Smooth muscle cell (in vitro differentiated cells): ENCODE measurements around the gene UQCR11. TPM values are rescaled to one million over a fixed set of nuclear protein-coding genes. Genes with fewer than 3 reads are reported as not detected.

Experiments used
- DNase-seq: peaks from one replicate; lab custom pipeline; 2025; ENCODE audit not compliant: unreplicated experiment; lab: John Stamatoyannopoulos, UW
- H2AFZ ChIP-seq: fragments of 200-600 bp; sonication (generic); 2 replicates; pipeline ENCODE4 v1.6.0; 2016; ENCODE audit warnings: antibody characterized with exemption, low read depth, mild to moderate bottlenecking
- H3F3A ChIP-seq: fragments of 200-600 bp; sonication (generic); 2 replicates; pipeline ENCODE4 v1.6.0; 2017; ENCODE audit warnings: antibody characterized with exemption, low read depth
- H3K27ac ChIP-seq: fragments of 200-600 bp; sonication (generic); 2 replicates; pipeline ENCODE4 v1.5.1; 2016; ENCODE audit warnings: low read depth, mild to moderate bottlenecking
- H3K27me3 ChIP-seq: fragments of 200-600 bp; sonication (generic); 2 replicates; pipeline ENCODE4 v1.6.1; 2016; ENCODE audit warnings: low read depth, mild to moderate bottlenecking
- H3K36me3 ChIP-seq: fragments of 200-600 bp; sonication (generic); 2 replicates; pipeline ENCODE4 v1.5.1; 2016; ENCODE audit warnings: low read depth
- H3K4me1 ChIP-seq: fragments of 200-600 bp; sonication (generic); 2 replicates; pipeline ENCODE4 v1.5.1; 2016; ENCODE audit warnings: low read depth
- H3K4me2 ChIP-seq: fragments of 200-600 bp; sonication (generic); 2 replicates; pipeline ENCODE4 v1.6.0; 2016; ENCODE audit warnings: mild to moderate bottlenecking
- H3K4me3 ChIP-seq: fragments of 200-600 bp; sonication (generic); 2 replicates; pipeline ENCODE4 v1.5.1; 2016; ENCODE audit warnings: mild to moderate bottlenecking
- H3K79me2 ChIP-seq: fragments of 200-600 bp; sonication (generic); 2 replicates; pipeline ENCODE4 v1.6.0; 2016; ENCODE audit warnings: low read depth, mild to moderate bottlenecking
- H3K9ac ChIP-seq: fragments of 200-600 bp; sonication (generic); 2 replicates; pipeline ENCODE4 v1.6.0; 2016; ENCODE audit warnings: low read depth
- H3K9me3 ChIP-seq: fragments of 200-600 bp; sonication (generic); replicated peaks from 2 replicates; pipeline ENCODE4 v1.5.1; 2016; ENCODE audit warnings: low read depth
- H4K20me1 ChIP-seq: fragments of 200-600 bp; sonication (generic); 2 replicates; pipeline ENCODE4 v1.6.0; 2016; ENCODE audit warnings: low read depth
- WGBS: methylation state at CpG from one replicate; pipeline ENCODE4 v1.1.7; 2016; ENCODE audit warnings: low lambda C conversion rate; 5-methylcytosine and 5-hydroxymethylcytosine counted together
- polyA plus RNA-seq: library from polyadenylated mRNA; unstranded; fragments of >200 nt; fragmentation: Nextera tagmentation; extraction: Ambion mirVana; gene quantifications from 2 replicates; pipeline ENCODE4 v1.2.1, GENCODE V29; 2016
- total RNA-seq: library from RNA; depleted of rRNA; stranded (reverse); fragments of >200 nt; gene quantifications from 2 replicates; pipeline ENCODE4 v1.2.3, GENCODE V29; 2014
- TF ChIP-seq, protein P1 (sequence below): fragments of 200-600 bp; sonication (generic); IDR thresholded peaks from 2 replicates; pipeline ENCODE4 v1.5.1; 2017; ENCODE audit warnings: borderline replicate concordance, mild to moderate bottlenecking, antibody characterized with exemption; ENCODE audit not compliant: insufficient read depth, poor library complexity, severe bottlenecking

Gene UQCR11
- total and polyA plus RNA-seq, 2 experiments from 2014 or later, result 32.3 to 592 TPM

DNA sequence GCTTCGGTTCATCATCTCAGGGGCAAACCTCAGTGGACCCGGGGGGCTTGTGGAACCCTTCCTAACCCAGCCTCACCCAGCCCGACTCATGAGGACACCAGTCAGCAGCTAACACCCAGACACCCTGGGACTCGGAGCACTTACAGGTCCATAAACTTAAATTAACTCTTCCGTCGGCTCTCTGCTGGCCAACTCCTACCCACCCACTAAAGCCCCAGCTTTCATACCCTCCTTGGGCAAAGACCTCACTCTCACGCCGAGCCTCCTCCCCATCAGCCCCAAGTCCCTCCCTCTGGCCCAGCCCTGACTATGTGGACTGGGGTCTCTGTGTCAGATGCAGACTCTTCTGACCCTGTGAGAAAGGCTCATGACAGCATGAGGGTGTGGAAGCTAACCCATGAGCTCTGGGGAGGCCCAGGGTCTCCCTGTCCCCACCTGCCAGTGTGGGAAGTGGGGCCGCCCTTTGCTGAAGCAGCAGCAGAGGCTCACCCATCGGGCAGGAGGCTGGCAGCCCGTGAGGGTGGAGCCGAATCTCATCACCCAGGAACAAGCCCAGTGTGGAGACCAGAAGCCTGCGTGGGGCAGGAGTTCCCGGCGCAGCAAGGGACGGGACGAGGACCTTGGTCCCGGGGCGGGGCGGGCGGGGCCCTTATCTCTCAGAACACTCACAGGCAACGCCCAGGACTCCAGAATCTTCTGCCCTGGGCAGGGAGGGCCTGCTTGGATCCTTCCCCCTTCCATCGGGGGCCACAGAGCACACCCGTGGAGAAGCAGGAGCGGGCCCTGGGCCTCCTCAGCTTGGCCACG lies 27.4 kb upstream of the UQCR11 start:
- Histone ChIP-seq H3K36me3 (no peaks in the 10 kb centered on the region), H3K4me2 (no peak overlapping the region), H3K27me3 (no peaks in the 10 kb centered on the region), H3K9me3 (no peaks in the 10 kb centered on the region), H3F3A (no peaks in the 10 kb centered on the region), H3K4me3 (no peak overlapping the region), H2AFZ (no peak overlapping the region), H4K20me1 (peaks cover 85% of the 10 kb centered on the region), H3K27ac (no peak overlapping the region), H3K9ac (no peak overlapping the region), H3K79me2 (peaks cover 34% of the 10 kb centered on the region), H3K4me1 (no peaks in the 10 kb centered on the region)
- TF ChIP-seq, protein P1, sequence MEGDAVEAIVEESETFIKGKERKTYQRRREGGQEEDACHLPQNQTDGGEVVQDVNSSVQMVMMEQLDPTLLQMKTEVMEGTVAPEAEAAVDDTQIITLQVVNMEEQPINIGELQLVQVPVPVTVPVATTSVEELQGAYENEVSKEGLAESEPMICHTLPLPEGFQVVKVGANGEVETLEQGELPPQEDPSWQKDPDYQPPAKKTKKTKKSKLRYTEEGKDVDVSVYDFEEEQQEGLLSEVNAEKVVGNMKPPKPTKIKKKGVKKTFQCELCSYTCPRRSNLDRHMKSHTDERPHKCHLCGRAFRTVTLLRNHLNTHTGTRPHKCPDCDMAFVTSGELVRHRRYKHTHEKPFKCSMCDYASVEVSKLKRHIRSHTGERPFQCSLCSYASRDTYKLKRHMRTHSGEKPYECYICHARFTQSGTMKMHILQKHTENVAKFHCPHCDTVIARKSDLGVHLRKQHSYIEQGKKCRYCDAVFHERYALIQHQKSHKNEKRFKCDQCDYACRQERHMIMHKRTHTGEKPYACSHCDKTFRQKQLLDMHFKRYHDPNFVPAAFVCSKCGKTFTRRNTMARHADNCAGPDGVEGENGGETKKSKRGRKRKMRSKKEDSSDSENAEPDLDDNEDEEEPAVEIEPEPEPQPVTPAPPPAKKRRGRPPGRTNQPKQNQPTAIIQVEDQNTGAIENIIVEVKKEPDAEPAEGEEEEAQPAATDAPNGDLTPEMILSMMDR, result no peak
- 98% methylated on average over 24 of the region's 26 CpGs for WGBS
- no peak for DNase-seq

DNA sequence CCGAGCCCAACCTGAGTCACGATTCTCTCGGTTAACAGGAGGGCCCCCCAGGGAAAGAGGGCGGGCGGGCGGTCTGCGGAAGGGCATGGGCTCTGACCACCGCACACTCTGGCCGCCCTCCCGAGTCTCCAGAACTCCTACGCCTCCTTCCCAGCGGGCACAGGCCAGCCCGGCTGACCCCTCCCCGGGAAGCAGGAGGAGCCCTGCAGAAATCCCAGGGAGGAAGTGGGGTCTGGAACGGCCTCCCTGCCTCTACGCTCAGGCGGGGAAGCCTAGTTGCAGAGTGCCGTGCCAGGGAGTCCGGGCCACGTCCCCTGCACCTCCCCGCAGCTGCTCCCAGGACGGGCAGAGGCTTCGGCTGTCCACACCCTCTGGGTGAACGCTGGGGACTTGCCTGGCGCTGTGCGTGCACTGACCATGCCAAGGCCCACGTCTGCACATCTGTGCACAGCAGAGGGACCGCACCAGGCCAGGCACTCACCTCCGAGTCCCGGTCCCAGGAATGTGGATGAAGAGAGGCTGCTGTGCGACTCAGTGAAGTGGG lies 26.4 kb upstream of the UQCR11 start:
- Histone ChIP-seq H4K20me1 (peaks cover 80% of the 10 kb centered on the region), H3K4me1 (no peaks in the 10 kb centered on the region), H3K27me3 (no peaks in the 10 kb centered on the region), H2AFZ (no peak overlapping the region), H3K9ac (no peak overlapping the region), H3K79me2 (peaks cover 23% of the 10 kb centered on the region), H3K27ac (no peak overlapping the region), H3K4me3 (no peak overlapping the region), H3F3A (no peaks in the 10 kb centered on the region), H3K4me2 (no peak overlapping the region), H3K9me3 (no peaks in the 10 kb centered on the region), H3K36me3 (no peaks in the 10 kb centered on the region)
- 95% methylated on average over 31 of the region's 31 CpGs for WGBS
- no peak for DNase-seq
- TF ChIP-seq, protein P1, result no peak

DNA sequence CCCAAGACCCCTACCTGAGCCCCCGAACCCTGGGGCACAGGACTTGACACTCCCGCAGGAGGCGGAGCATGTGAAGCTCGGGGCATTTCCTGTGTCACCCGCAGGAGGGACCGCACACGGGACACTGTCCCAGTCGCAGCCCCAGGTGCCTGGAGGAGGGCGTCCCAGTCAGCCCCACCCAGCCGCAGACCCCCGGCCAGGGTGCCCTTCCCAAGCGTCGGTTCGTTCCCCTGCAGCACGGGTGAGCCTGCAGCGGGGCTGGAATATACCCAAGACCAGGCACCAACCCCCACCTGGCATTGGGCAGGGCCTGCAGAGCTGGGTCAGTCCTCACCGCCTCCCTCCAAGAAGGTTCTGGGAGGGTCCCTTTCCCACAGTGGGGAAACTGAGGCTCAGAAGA lies 25.5 kb upstream of the UQCR11 start:
- 95% methylated on average over 12 of the region's 17 CpGs for WGBS

More for the DNA sequence above, 25.5 kb upstream of the UQCR11 start:
- Histone ChIP-seq H3K79me2 (peaks cover 17% of the 10 kb centered on the region), H3K4me1 (no peaks in the 10 kb centered on the region), H2AFZ (no peak overlapping the region), H3K27ac (no peak overlapping the region), H3K9me3 (no peaks in the 10 kb centered on the region), H3K4me3 (no peak overlapping the region), H3K36me3 (no peaks in the 10 kb centered on the region), H3K27me3 (no peaks in the 10 kb centered on the region), H3K9ac (no peak overlapping the region), H4K20me1 (peaks cover 73% of the 10 kb centered on the region), H3K4me2 (no peak overlapping the region), H3F3A (no peaks in the 10 kb centered on the region)
- DNase-seq, result no peak
- TF ChIP-seq, protein P1, result no peak
